ENCODE results near the gene SHROOM2. TPM values are rescaled to one million over a fixed set of nuclear protein-coding genes. Genes with fewer than 3 reads are reported as not detected.

Gene SHROOM2
- total RNA-seq, result 3.8 and 11.6 TPM in 2 replicates

GRCh38 chrX:9785944-9786797 is at the start of gene SHROOM2:
Gene SHROOM2 (plus strand): TSS chrX:9786429. CDS start chrX:9786546, 117 bp downstream.

GRCh38 chrX:9765737-9766097 is 20.5 kb upstream of the SHROOM2 start, which contains the start of gene GPR143:
Gene GPR143 (minus strand): TSS chrX:9765847. CDS start chrX:9765817, 30 bp downstream.

GRCh38 chrX:9966775-9967408 is 180.7 kb downstream of the SHROOM2 start, which contains the start of gene CLDN34:
Gene CLDN34 (plus strand): TSS chrX:9967358. CDS start chrX:9967358, 0 bp downstream.

Other genes with a start within 250 kb of the SHROOM2 start
- gene GPR143, start 20.6 kb upstream of the SHROOM2 start, total RNA-seq, result 3.6 TPM in 1 of 2 replicates, not detected in the other
- 0.13 TPM in 1 of 2 replicates, not detected in the other for gene CLDN34, start 180.9 kb downstream of the SHROOM2 start, total RNA-seq